CD8-positive, alpha-beta memory T cell (primary cell): ENCODE data around the gene FIGLA. TPM values are rescaled to one million over a fixed set of nuclear protein-coding genes. Genes with fewer than 3 reads are reported as not detected.
A peak's percentile ranks its signal among the peaks of the same experiment; 100 is the strongest.

Experiments
- CTCF ChIA-PET: fragments of 350-600 bp; sonication (Branson Sonifier 250); formaldehyde crosslinking; loops from one replicate; lab custom pipeline; 2021; ENCODE audit warnings: antibody characterized with exemption; lab: Charles Lee
- POLR2A ChIA-PET: fragments of 350-600 bp; sonication (Branson Sonifier 250); formaldehyde crosslinking; loops from one replicate; lab custom pipeline; 2021; ENCODE audit warnings: antibody characterized with exemption; lab: Charles Lee
- DNase-seq, 5 donors: peaks; one replicate each; pipeline versions ENCODE4 v3.0.0 to v3.0.0-alpha.2; 2020 to 2022; ENCODE audit warnings: mixed read lengths in 1 of 5
- H3K27ac ChIP-seq: one replicate; pipeline ENCODE4 v1.7.0; 2013; ENCODE audit warnings: low read depth, mild to moderate bottlenecking, low read length, moderate library complexity
- H3K27me3 ChIP-seq: 2 replicates; pipeline ENCODE4 v1.7.0; 2013; ENCODE audit warnings: low read length, mild to moderate bottlenecking; ENCODE audit not compliant: insufficient read depth, poor library complexity, severe bottlenecking
- H3K36me3 ChIP-seq: 2 replicates; pipeline ENCODE4 v1.7.0; 2013; ENCODE audit warnings: mild to moderate bottlenecking, low read length, moderate library complexity; ENCODE audit not compliant: insufficient read depth
- H3K4me1 ChIP-seq: 2 replicates; pipeline ENCODE4 v1.7.0; 2013; ENCODE audit warnings: mild to moderate bottlenecking, low read length, moderate library complexity; ENCODE audit not compliant: insufficient read depth
- H3K4me3 ChIP-seq: 2 replicates; pipeline ENCODE4 v1.7.0; 2013; ENCODE audit warnings: mild to moderate bottlenecking, low read length
- H3K9me3 ChIP-seq: 2 replicates; pipeline ENCODE4 v1.7.0; 2013; ENCODE audit warnings: mild to moderate bottlenecking, low read length
- H3K27ac Mint-ChIP-seq, 8 donors: one replicate each; pipeline ENCODE4 v1.8.0; 2020 to 2021; ENCODE audit warnings: mixed read lengths in 8 of 8, mild to moderate bottlenecking in 6 of 8, inconsistent platforms in 3 of 8, moderate library complexity in 3 of 8
- H3K27me3 Mint-ChIP-seq, 2 donors: one replicate each; pipeline ENCODE4 v1.8.0; 2020 to 2021; ENCODE audit warnings: mixed read lengths in 2 of 2, mild to moderate bottlenecking in 1 of 2, moderate library complexity in 1 of 2
- H3K36me3 Mint-ChIP-seq, 3 donors: one replicate each; pipeline ENCODE4 v1.8.0; 2020 to 2021; ENCODE audit warnings: mixed read lengths in 3 of 3, inconsistent platforms in 1 of 3, mild to moderate bottlenecking in 1 of 3
- H3K4me1 Mint-ChIP-seq, 3 donors: one replicate each; pipeline ENCODE4 v1.8.0; 2020 to 2021; ENCODE audit warnings: mixed read lengths in 3 of 3, inconsistent platforms in 1 of 3, mild to moderate bottlenecking in 1 of 3
- H3K4me3 Mint-ChIP-seq, 7 donors: one replicate each; pipeline ENCODE4 v1.8.0; 2020 to 2021; ENCODE audit warnings: mixed read lengths in 7 of 7, mild to moderate bottlenecking in 6 of 7, moderate library complexity in 4 of 7, inconsistent platforms in 2 of 7
- H3K9me3 Mint-ChIP-seq, 5 donors: one replicate each; pipeline ENCODE4 v1.8.0; 2020 to 2022; ENCODE audit warnings: mixed read lengths in 5 of 5, mild to moderate bottlenecking in 3 of 5, moderate library complexity in 2 of 5, inconsistent platforms in 1 of 5
- polyA plus RNA-seq: library from polyadenylated mRNA; unstranded; fragments of 300-500 nt; fragmentation: Illumina TruSeq; gene quantifications from one replicate; pipeline ENCODE4 v1.2.3, GENCODE V29; 2021
- total RNA-seq, 2 experiments: library from RNA; stranded (reverse); gene quantifications; one replicate each; pipeline ENCODE4 v1.2.3, GENCODE V29; 2021

FIGLA gene
- total and polyA plus RNA-seq, 3 experiments from 2014 or later = not detected

GRCh38 chr2:70776266-70776665 lies 14.2 kb downstream of the FIGLA start:
- POLR2A ChIA-PET = no interaction called here
- Mint-ChIP-seq H3K27me3 (peaks cover 25 to 70% of the 10 kb centered on the region in 2 donors), H3K27ac (no peak overlapping the region), H3K4me3 (no peak overlapping the region), H3K9me3 (peaks cover 0 to 2% (median 0%) of the 10 kb centered on the region in 5 donors), H3K36me3 (no peaks in the 10 kb centered on the region), H3K4me1 (no peaks in the 10 kb centered on the region)
- Histone ChIP-seq H3K4me1 (no peaks in the 10 kb centered on the region), H3K4me3 (no peak overlapping the region), H3K9me3 (no peaks in the 10 kb centered on the region), H3K36me3 (no peaks in the 10 kb centered on the region), H3K27ac (no peak overlapping the region), H3K27me3 (peaks cover 5% of the 10 kb centered on the region)
- CTCF ChIA-PET = no interaction called here
- DNase-seq = no peak

- no peak for DNase-seq
- Mint-ChIP-seq H3K9me3 (peaks cover 0 to 2% (median 0%) of the 10 kb centered on the region in 5 donors), H3K27me3 (peaks cover 28 to 75% of the 10 kb centered on the region in 2 donors), H3K4me1 (no peaks in the 10 kb centered on the region), H3K4me3 (no peak overlapping the region), H3K36me3 (no peaks in the 10 kb centered on the region), H3K27ac (no peak overlapping the region)
- ChIA-PET CTCF (no interaction called here), POLR2A (interaction anchor here (0.7 kb wide), 1 partner anchor 10 kb away, joined by 3 read pairs; no protein-coding TSS in a partner anchor)
- no peaks in the 10 kb centered on the region for H3K9me3 ChIP-seq
- H3K4me1 ChIP-seq = no peaks in the 10 kb centered on the region
- H3K27ac ChIP-seq = no peak overlapping the region
- H3K27me3 ChIP-seq = peaks cover 5% of the 10 kb centered on the region
- no peaks in the 10 kb centered on the region for H3K36me3 ChIP-seq
- H3K4me3 ChIP-seq = no peak overlapping the region
Observed at GRCh38 chr2:70775141-70775540, 15.3 kb downstream of the FIGLA start.

GRCh38 chr2:70772486-70773155 lies 17.8 kb downstream of the FIGLA start:
- Histone ChIP-seq H3K36me3 (no peaks in the 10 kb centered on the region), H3K9me3 (no peaks in the 10 kb centered on the region), H3K4me3 (no peak overlapping the region), H3K4me1 (no peaks in the 10 kb centered on the region), H3K27me3 (peaks cover 10% of the 10 kb centered on the region), H3K27ac (no peak overlapping the region)
- CTCF ChIA-PET = interaction anchor here (1.4 kb wide), 1 partner anchor 24 kb away, joined by 3 read pairs; no protein-coding TSS in a partner anchor
- H3K27me3 Mint-ChIP-seq = peaks cover 44 to 85% of the 10 kb centered on the region in 2 donors
- H3K4me1 Mint-ChIP-seq = peaks cover 5 to 12% (median 7%) of the 10 kb centered on the region in 3 donors
- no peak overlapping the region for H3K27ac Mint-ChIP-seq
- no peak overlapping the region for H3K4me3 Mint-ChIP-seq
- no peaks in the 10 kb centered on the region for H3K36me3 Mint-ChIP-seq
- peaks cover 0 to 2% (median 0%) of the 10 kb centered on the region in 5 donors for H3K9me3 Mint-ChIP-seq
- DNase-seq = no peak
- POLR2A ChIA-PET = no interaction called here

GRCh38 chr2:70771446-70771845 lies 19.0 kb downstream of the FIGLA start:
- no peaks in the 10 kb centered on the region for H3K9me3 ChIP-seq
- peaks cover 18% of the 10 kb centered on the region for H3K27me3 ChIP-seq
- H3K27ac ChIP-seq = no peak overlapping the region
- H3K4me3 ChIP-seq = no peak overlapping the region
- Mint-ChIP-seq H3K27me3 (peaks cover 50 to 85% of the 10 kb centered on the region in 2 donors), H3K4me1 (peaks cover 10 to 19% (median 13%) of the 10 kb centered on the region in 3 donors), H3K4me3 (no peak overlapping the region), H3K27ac (no peak overlapping the region), H3K9me3 (peaks cover 0 to 2% (median 0%) of the 10 kb centered on the region in 5 donors), H3K36me3 (no peaks in the 10 kb centered on the region)
- ChIA-PET CTCF (no interaction called here), POLR2A (no interaction called here)
- H3K36me3 ChIP-seq = no peaks in the 10 kb centered on the region
- peaks cover 7% of the 10 kb centered on the region for H3K4me1 ChIP-seq
- DNase-seq = no peak

- Histone ChIP-seq H3K27me3 (peaks cover 18% of the 10 kb centered on the region), H3K4me1 (peaks cover 8% of the 10 kb centered on the region), H3K9me3 (no peaks in the 10 kb centered on the region), H3K27ac (no peak overlapping the region), H3K4me3 (no peak overlapping the region), H3K36me3 (no peaks in the 10 kb centered on the region)
- CTCF ChIA-PET = no interaction called here
- no peak for DNase-seq
- Mint-ChIP-seq H3K4me1 (peaks cover 13 to 22% (median 15%) of the 10 kb centered on the region in 3 donors), H3K27ac (no peak overlapping the region), H3K27me3 (peaks cover 52 to 85% of the 10 kb centered on the region in 2 donors), H3K4me3 (peak overlapping the region in 2 of 7 donors; percentile 60 to 69), H3K9me3 (peaks cover 0 to 2% (median 0%) of the 10 kb centered on the region in 5 donors), H3K36me3 (no peaks in the 10 kb centered on the region)
- POLR2A ChIA-PET = no interaction called here
Observed at GRCh38 chr2:70769450-70769849, 21.0 kb downstream of the FIGLA start.

GRCh38 chr2:70768590-70769085 lies 21.8 kb downstream of the FIGLA start:
- Mint-ChIP-seq H3K4me3 (peak overlapping the region; percentile 20 to 76 (median 69)), H3K36me3 (no peaks in the 10 kb centered on the region), H3K9me3 (no peaks in the 10 kb centered on the region), H3K4me1 (peaks cover 13 to 22% (median 15%) of the 10 kb centered on the region in 3 donors), H3K27me3 (peaks cover 52 to 83% of the 10 kb centered on the region in 2 donors), H3K27ac (peak overlapping the region in 1 of 8 donors; percentile 31)
- Histone ChIP-seq H3K27me3 (peaks cover 18% of the 10 kb centered on the region), H3K4me3 (no peak overlapping the region), H3K36me3 (no peaks in the 10 kb centered on the region), H3K4me1 (peaks cover 8% of the 10 kb centered on the region), H3K9me3 (no peaks in the 10 kb centered on the region), H3K27ac (no peak overlapping the region)
- DNase-seq = no peak
- ChIA-PET CTCF (interaction anchor here (0.9 kb wide), 1 partner anchor 16 kb away, joined by 3 read pairs; no protein-coding TSS in a partner anchor), POLR2A (no interaction called here)

GRCh38 chr2:70767699-70768589 lies 22.5 kb downstream of the FIGLA start, which contains the start of gene ADD2:
TSS of gene ADD2 (minus strand) at chr2:70768200. CDS start at chr2:70706408, 61,792 bp downstream.
- Histone ChIP-seq H3K4me3 (peak within 1 kb of the TSS; percentile 54), H3K27me3 (peaks cover 13% of the 10 kb centered on the region), H3K36me3 (no peaks in the 10 kb centered on the region), H3K27ac (no peak within 1 kb of the TSS), H3K9me3 (no peaks in the 10 kb centered on the region), H3K4me1 (peaks cover 8% of the 10 kb centered on the region)
- DNase-seq = peak in 1 of 5 donors; percentile 45
- Mint-ChIP-seq H3K36me3 (no peaks in the 10 kb centered on the region), H3K4me1 (peaks cover 13 to 22% (median 15%) of the 10 kb centered on the region in 3 donors), H3K9me3 (no peaks in the 10 kb centered on the region), H3K4me3 (peak within 1 kb of the TSS; percentile 35 to 81 (median 76)), H3K27ac (peak within 1 kb of the TSS in 2 of 8 donors; percentile 31 to 54), H3K27me3 (peaks cover 50 to 80% of the 10 kb centered on the region in 2 donors)
- CTCF ChIA-PET = interaction anchor here (0.9 kb wide), 1 partner anchor 17 kb away, joined by 3 read pairs; no protein-coding TSS in a partner anchor
- POLR2A ChIA-PET = no interaction called here
